ENCODE measurements around the gene METAP1.

DNA sequence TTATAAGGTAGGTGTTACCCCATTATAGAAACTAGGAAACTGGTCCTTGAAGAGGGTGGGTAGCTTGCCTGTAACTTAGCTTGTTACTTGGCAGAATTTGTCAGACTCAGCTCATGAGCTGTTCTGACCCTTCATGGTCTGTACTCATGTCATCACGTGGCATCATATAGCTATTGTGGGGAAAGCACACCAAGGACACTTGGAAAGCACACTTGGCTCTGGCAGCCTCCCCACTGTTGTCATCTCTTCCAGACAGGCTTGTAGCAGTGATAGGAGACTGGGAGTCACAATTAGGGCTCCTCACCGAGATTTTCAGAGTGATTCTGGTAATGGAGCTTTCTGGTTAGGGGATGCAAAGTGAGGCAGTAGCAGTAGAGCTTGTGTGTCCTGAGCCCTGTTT, 62.7 kb downstream of the METAP1 start:
- no peak for TF ChIP-seq CTCF (conservative IDR thresholded peaks at IDR 0.05 in 1 of 2, IDR thresholded peaks at IDR 0.05 in 1 of 2; ENCODE audit: low read depth in 1 of 2, low read length in 2 of 2)
- no peak for TF ChIP-seq EZH2 (IDR thresholded peaks at IDR 0.05; ENCODE audit: low read length, missing control alignments)
